ENCODE results near the gene GALNT7. TPM values are rescaled to one million over a fixed set of nuclear protein-coding genes. Genes with fewer than 3 reads are reported as not detected.

The GALNT7 gene
- polyA plus RNA-seq, 1 of the 3 experiments (the other 2 are of a cell fraction), result 14.8 TPM

DNA sequence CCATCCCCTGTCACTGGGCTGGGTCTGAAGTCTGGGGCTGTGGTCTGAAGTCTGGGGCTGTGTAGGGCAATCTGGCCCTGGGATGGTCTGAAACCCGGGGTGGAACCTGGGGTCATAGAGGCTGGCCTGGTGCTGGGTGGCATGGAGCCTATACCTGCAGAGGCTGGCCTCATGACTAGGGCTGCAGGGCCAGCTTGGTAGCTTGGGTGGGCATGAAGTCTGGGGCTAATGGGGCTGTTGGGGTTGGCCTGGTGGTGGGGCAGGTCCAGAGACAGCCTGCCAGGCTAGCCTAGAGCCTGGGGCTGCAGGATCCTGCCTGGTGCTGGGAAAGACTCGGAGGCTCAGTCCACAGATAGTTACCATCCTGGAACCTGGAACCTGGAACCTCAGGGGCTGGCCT, 37.0 kb downstream of the GALNT7 start (continued):
- TF ChIP-seq, protein P1, sequence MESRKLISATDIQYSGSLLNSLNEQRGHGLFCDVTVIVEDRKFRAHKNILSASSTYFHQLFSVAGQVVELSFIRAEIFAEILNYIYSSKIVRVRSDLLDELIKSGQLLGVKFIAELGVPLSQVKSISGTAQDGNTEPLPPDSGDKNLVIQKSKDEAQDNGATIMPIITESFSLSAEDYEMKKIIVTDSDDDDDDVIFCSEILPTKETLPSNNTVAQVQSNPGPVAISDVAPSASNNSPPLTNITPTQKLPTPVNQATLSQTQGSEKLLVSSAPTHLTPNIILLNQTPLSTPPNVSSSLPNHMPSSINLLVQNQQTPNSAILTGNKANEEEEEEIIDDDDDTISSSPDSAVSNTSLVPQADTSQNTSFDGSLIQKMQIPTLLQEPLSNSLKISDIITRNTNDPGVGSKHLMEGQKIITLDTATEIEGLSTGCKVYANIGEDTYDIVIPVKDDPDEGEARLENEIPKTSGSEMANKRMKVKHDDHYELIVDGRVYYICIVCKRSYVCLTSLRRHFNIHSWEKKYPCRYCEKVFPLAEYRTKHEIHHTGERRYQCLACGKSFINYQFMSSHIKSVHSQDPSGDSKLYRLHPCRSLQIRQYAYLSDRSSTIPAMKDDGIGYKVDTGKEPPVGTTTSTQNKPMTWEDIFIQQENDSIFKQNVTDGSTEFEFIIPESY (IDR thresholded peaks at IDR 0.05; ENCODE audit: borderline replicate concordance, low read depth), result no peak
- no peak for TF ChIP-seq TEAD4 (IDR thresholded peaks at IDR 0.05; ENCODE audit: borderline replicate concordance, insufficient read depth)
- no peak for TF ChIP-seq POLR2AphosphoS5 (IDR thresholded peaks at IDR 0.05; ENCODE audit: low read depth, low read length)
- TF ChIP-seq, protein P2, sequence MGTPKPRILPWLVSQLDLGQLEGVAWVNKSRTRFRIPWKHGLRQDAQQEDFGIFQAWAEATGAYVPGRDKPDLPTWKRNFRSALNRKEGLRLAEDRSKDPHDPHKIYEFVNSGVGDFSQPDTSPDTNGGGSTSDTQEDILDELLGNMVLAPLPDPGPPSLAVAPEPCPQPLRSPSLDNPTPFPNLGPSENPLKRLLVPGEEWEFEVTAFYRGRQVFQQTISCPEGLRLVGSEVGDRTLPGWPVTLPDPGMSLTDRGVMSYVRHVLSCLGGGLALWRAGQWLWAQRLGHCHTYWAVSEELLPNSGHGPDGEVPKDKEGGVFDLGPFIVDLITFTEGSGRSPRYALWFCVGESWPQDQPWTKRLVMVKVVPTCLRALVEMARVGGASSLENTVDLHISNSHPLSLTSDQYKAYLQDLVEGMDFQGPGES (IDR thresholded peaks at IDR 0.05; ENCODE audit: low read depth, low read length), result no peak
- TF ChIP-seq MEF2A (IDR thresholded peaks at IDR 0.05; ENCODE audit: borderline replicate concordance, low read depth), result no peak
- TF ChIP-seq RXRA (IDR thresholded peaks at IDR 0.05; ENCODE audit: borderline replicate concordance, low read depth), result no peak
- no peak for TF ChIP-seq EP300 (IDR thresholded peaks at IDR 0.05; ENCODE audit: borderline replicate concordance in 1 of 2, low read depth in 1 of 2, low read length in 1 of 2)
- no peak for TF ChIP-seq EZH2phosphoT487 (IDR thresholded peaks at IDR 0.05; ENCODE audit: borderline replicate concordance, low read depth)

DNA sequence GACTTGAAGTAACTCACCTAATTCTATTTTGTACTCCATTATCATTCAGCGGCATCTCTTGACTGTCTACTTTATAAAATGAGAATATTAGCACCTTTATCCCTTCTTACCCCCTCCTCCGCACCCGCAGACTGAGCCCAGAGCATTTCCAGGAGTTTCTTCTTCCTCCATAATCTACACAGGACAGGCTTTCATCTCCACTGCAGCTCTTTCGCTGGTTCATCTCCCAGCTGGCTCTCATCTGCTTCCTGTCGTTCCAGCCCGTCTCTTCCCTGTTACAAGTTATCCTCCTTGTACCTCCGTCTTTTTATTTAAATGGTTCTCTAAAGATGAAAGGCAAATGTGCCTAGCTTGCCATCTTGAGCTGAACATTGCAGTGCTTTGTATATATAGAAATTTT, 39.8 kb downstream of the GALNT7 start:
- Histone ChIP-seq H3K4me1 (ENCODE audit: control insufficient read depth in 1 of 2, insufficient read depth in 2 of 2, low read depth in 1 of 2, low read length in 1 of 2) (peaks cover 0 to 32% of the 10 kb centered on the region in 2 experiments; a peak in 3 of 4 replicates), H2AFZ (ENCODE audit: low read depth) (no peak overlapping the region), H3K36me3 (replicated peaks in 1 of 2; ENCODE audit: control insufficient read depth in 1 of 2, insufficient read depth in 2 of 2, low read length in 1 of 2) (peaks cover 0 to 7% of the 10 kb centered on the region in 2 experiments), H3F3A (replicated peaks; ENCODE audit: insufficient read depth) (peaks cover 30% of the 10 kb centered on the region), H3K9me2 (no peaks in the 10 kb centered on the region), H3K9ac (no peak overlapping the region), H3K79me2 (ENCODE audit: insufficient read depth) (peaks cover 17% of the 10 kb centered on the region), H3K27ac (ENCODE audit: low read depth in 2 of 2, low read length in 1 of 2) (no peak overlapping the region), H3K9me3 (no peaks in the 10 kb centered on the region), H3K4me2 (no peak overlapping the region), H3K4me3 (ENCODE audit: low read depth in 2 of 2, low read length in 1 of 2) (no peak overlapping the region), H3K27me3 (ENCODE audit: insufficient read depth) (no peaks in the 10 kb centered on the region), H4K20me1 (ENCODE audit: insufficient read depth) (no peaks in the 10 kb centered on the region)
- ChIA-PET CTCF (interaction anchor here (0.8 kb wide), 1 partner anchor 12 kb away, joined by 3 read pairs; no protein-coding TSS in a partner anchor), POLR2A (no interaction called here)
- no peak for DNase-seq
- 97% methylated on average over 7 of the region's 7 CpGs for WGBS (ENCODE audit: low lambda C conversion rate)
- TF ChIP-seq, protein P2 (IDR thresholded peaks at IDR 0.05; ENCODE audit: low read depth, low read length), result no peak
- TF ChIP-seq FOXJ3 (CRISPR knock-in tag; IDR thresholded peaks at IDR 0.05) (no peak), JUND (IDR thresholded peaks at IDR 0.05) (no peak), NRF1 (IDR thresholded peaks at IDR 0.05; ENCODE audit: low read depth, low read length) (no peak), SMC3 (IDR thresholded peaks at IDR 0.05; ENCODE audit: low read depth, low read length) (no peak), RFX5 (IDR thresholded peaks at IDR 0.05; ENCODE audit: low read length) (no peak), FOXM1 (IDR thresholded peaks at IDR 0.05; ENCODE audit: low read depth) (no peak)
